ENCODE data around the gene WDR53.
"Not testable (repeated sequence)": the region's sequence is repeated elsewhere in the genome, so short reads cannot be mapped to it uniquely, and the experiment has no call there.

Gene WDR53

DNA sequence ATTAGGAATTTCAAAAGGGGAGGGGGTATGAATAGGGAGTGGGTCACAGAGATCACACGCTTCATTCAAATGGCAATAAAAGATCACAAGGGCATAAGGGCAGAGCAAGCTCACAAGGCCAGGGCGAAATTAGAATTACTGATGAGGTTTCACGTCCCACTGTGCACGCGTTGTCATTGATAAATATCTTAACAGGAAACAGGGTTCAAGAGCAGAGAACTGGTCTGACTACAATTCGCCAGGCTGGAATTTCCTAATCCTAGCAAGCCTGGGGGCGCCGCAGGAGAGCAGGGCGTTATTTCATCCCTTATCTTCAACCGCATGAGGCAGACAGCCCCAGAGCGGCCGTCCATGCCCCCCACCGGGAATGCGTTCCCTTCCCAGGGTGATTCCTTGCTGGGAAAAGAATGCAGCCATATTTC, 35.1 kb downstream of the WDR53 start:
- no peaks in the 10 kb centered on the region for H3K9me3 ChIP-seq (ENCODE audit: low read depth, low read length)
- DNase-seq (ENCODE audit: low read depth, low spot score), result no peak
- TF ChIP-seq POLR2AphosphoS5 (IDR thresholded peaks at IDR 0.05; ENCODE audit: borderline replicate concordance, low read depth, low read length) (no peak), EZH2 (IDR thresholded peaks at IDR 0.05) (no peak)
- no peak overlapping the region for H3K27ac ChIP-seq
- no peak overlapping the region for H3K9ac ChIP-seq (ENCODE audit: insufficient read length)
- no peaks in the 10 kb centered on the region for H3K36me3 ChIP-seq (ENCODE audit: insufficient read depth, low read length)
- 0 out of 2 replicates have a peak overlapping the region, but pooled peaks have one; percentile 6 for H3K4me3 ChIP-seq

DNA sequence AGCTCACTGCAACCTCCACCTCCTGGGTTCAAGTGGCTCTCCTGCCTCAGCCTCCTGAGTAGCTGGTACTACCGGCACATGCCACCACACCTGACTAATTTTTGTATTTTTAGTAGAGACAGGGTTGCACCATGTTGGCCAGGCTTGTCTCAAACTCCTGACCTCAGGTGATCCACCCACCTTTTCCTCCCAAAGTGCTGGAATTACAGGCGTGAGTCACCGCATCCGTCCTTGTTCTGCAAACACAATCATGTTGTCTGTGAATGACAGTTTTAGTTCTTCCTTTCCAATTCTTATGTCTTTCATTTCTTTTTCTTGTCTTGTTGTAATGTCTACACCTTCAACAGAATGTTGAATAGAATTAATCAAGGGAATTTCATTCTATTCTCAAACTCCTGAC, 36.9 kb downstream of the WDR53 start:
- DNase-seq (ENCODE audit: low read depth, low spot score), result no peak
- no peak for TF ChIP-seq POLR2AphosphoS5 (IDR thresholded peaks at IDR 0.05; ENCODE audit: borderline replicate concordance, low read depth, low read length)
- TF ChIP-seq FOXP2 (optimal IDR thresholded peaks at IDR 0.05; ENCODE audit: control extremely low read depth, extremely low read length, insufficient read depth), result no peak
- no peak for TF ChIP-seq EZH2 (IDR thresholded peaks at IDR 0.05)
- no peak overlapping the region for H3K9ac ChIP-seq (ENCODE audit: insufficient read length)
- no peak overlapping the region for H3K27ac ChIP-seq
- H3K4me3 ChIP-seq, result no peak overlapping the region
- no peaks in the 10 kb centered on the region for H3K9me3 ChIP-seq (ENCODE audit: low read depth, low read length)
- H3K36me3 ChIP-seq (ENCODE audit: insufficient read depth, low read length), result no peaks in the 10 kb centered on the region

DNA sequence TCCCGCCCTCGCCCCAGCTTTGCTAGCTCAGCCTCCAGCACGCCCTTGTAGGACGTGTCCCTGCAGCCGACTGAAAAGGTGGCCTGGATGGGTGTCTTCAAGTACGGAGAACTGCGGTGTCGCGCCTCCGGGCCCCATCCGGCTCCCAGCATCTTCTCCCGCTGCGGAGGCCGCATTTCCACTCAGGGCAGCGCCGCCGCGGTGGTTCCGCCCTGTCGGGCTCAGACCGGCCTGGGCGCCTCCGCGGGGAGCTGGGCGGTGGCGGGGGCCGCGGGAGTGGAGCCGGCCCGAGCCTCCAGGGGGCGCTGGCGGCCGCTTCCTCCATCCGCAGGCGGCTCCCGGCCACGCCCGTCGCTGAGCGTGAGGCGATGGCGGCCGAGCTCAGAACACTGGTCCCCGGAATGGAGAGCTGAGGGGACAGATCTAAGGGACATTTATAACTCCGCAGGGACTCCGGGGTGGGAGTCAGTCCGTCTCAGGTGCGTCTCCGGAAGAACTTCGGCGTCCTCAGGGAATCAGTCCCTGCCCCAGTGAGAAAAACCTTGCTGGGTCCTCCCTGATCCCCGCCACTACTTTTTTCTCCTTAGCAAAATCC, 39.6 kb downstream of the WDR53 start:
- no peak for TF ChIP-seq POLR2AphosphoS5 (IDR thresholded peaks at IDR 0.05; ENCODE audit: borderline replicate concordance, low read depth, low read length)
- TF ChIP-seq FOXP2 (optimal IDR thresholded peaks at IDR 0.05; ENCODE audit: control extremely low read depth, extremely low read length, insufficient read depth), result no peak
- TF ChIP-seq EZH2 (IDR thresholded peaks at IDR 0.05), result no peak
- Histone ChIP-seq H3K9ac (ENCODE audit: insufficient read length) (no peak overlapping the region), H3K4me3 (no peak overlapping the region), H3K9me3 (ENCODE audit: low read depth, low read length) (no peaks in the 10 kb centered on the region), H3K27ac (no peak overlapping the region), H3K36me3 (ENCODE audit: insufficient read depth, low read length) (no peaks in the 10 kb centered on the region)
- no peak for DNase-seq (ENCODE audit: low read depth, low spot score)

DNA sequence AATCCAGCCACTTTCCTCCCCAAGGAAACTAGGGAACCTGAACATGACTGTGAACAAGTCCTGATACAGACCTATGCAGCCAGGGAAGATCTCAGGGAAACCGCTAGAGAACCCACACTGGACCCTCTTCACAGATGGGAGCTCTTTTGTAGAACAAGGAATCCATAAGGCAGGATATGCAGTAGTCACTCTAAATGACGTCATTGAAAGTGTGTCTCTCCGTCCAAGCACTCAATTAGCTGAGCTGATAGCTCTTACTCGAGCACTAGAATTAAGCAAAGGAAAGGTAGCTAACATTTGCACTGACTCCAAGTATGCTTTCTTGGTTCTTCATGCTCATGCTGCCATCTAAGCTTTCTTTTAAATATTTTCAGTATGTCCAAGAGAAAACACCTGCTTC, 43.2 kb downstream of the WDR53 start:
- Histone ChIP-seq H3K27ac (no peak overlapping the region), H3K36me3 (ENCODE audit: insufficient read depth, low read length) (no peaks in the 10 kb centered on the region), H3K9me3 (ENCODE audit: low read depth, low read length) (peaks cover 3% of the 10 kb centered on the region; the same call in 1 of the 2 replicates), H3K4me3 (no peak overlapping the region), H3K9ac (ENCODE audit: insufficient read length) (no peak overlapping the region)
- DNase-seq (ENCODE audit: low read depth, low spot score), result no peak
- TF ChIP-seq POLR2AphosphoS5 (IDR thresholded peaks at IDR 0.05; ENCODE audit: borderline replicate concordance, low read depth, low read length), result no peak
- no peak for TF ChIP-seq FOXP2 (optimal IDR thresholded peaks at IDR 0.05; ENCODE audit: control extremely low read depth, extremely low read length, insufficient read depth)
- TF ChIP-seq EZH2 (IDR thresholded peaks at IDR 0.05), result no peak

DNA sequence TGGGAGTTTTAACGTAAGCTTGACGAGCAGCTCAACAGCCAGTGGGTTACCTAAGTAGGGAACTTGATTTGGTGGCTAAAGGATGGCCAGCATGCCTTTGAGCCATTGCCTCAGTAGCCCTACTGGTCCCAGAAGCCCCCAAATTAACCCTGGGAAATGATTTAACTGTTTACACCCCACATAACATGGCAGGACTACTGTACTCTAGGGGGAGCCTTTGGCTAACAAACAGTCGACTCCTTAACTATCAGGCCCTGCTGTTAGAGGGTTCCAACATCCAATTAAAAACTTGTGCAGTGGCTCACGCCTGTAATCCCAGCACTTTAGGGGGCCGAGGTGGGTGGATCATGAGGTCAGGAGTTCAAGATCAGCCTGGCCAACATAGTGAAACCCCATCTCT, 43.8 kb downstream of the WDR53 start:
- no peak for DNase-seq (ENCODE audit: low read depth, low spot score)
- no peak for TF ChIP-seq FOXP2 (optimal IDR thresholded peaks at IDR 0.05; ENCODE audit: control extremely low read depth, extremely low read length, insufficient read depth)
- TF ChIP-seq EZH2 (IDR thresholded peaks at IDR 0.05), result no peak
- no peak for TF ChIP-seq POLR2AphosphoS5 (IDR thresholded peaks at IDR 0.05; ENCODE audit: borderline replicate concordance, low read depth, low read length)
- Histone ChIP-seq H3K27ac (no peak overlapping the region), H3K4me3 (no peak overlapping the region), H3K36me3 (ENCODE audit: insufficient read depth, low read length) (no peaks in the 10 kb centered on the region), H3K9me3 (ENCODE audit: low read depth, low read length) (peaks cover 9% of the 10 kb centered on the region; the same call in 1 of the 2 replicates), H3K9ac (ENCODE audit: insufficient read length) (no peak overlapping the region)

DNA sequence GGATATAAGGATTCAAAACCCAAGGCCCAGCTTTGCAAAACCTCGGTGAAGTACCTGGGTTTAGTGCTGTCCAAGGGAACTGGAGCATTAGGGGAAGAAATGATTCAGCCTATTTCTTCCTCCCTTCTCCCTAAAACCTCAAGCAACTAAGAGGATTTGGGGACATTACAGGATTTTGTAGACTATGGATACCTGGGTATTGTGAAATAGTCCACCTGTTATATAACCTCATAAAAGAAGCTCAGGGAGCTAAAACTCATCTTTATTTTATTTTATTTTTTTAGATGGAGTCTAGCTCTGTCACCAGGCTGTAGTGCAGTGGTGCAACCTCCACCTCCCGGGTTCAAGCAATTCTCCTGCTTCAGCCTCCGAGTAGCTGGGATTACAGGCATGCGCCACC, 44.5 kb downstream of the WDR53 start:
- H3K27ac ChIP-seq, result no peak overlapping the region
- TF ChIP-seq FOXP2 (optimal IDR thresholded peaks at IDR 0.05; ENCODE audit: control extremely low read depth, extremely low read length, insufficient read depth) (no peak), POLR2AphosphoS5 (IDR thresholded peaks at IDR 0.05; ENCODE audit: borderline replicate concordance, low read depth, low read length) (no peak), EZH2 (IDR thresholded peaks at IDR 0.05) (no peak)

DNA sequence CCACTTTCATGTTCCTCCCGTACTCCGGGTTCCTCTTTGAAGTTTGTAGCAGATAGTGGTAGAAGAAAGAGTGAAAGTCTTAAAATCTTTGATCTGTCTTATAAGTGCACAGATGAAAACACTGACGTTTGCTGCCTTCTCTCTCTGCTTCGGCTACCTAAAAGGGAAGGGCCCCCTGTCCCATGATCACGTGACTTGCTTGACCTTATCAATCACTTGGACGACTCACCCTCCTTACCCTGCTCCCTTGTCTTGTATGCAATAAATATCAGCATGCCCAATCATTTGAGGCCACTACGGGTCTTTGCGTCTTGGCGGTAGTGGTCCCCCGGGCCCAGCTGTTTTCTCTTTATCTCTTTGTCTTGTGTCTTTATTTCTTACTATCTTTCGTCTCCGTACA, 47.1 kb downstream of the WDR53 start:
- H3K9ac ChIP-seq (ENCODE audit: insufficient read length); H3K36me3 ChIP-seq (ENCODE audit: insufficient read depth, low read length); H3K4me3 ChIP-seq; H3K27ac ChIP-seq; DNase-seq (ENCODE audit: low read depth, low spot score): not testable (repeated sequence)
- H3K9me3 ChIP-seq (ENCODE audit: low read depth, low read length), result peaks cover 22% of the 10 kb centered on the region; the same call in 1 of the 2 replicates

More for the DNA sequence above, 44.5 kb downstream of the WDR53 start:
- no peaks in the 10 kb centered on the region for H3K36me3 ChIP-seq (ENCODE audit: insufficient read depth, low read length)
- H3K9ac ChIP-seq (ENCODE audit: insufficient read length), result no peak overlapping the region
- no peak overlapping the region for H3K4me3 ChIP-seq
- peaks cover 15% of the 10 kb centered on the region; the same call in 1 of the 2 replicates for H3K9me3 ChIP-seq (ENCODE audit: low read depth, low read length)
- DNase-seq (ENCODE audit: low read depth, low spot score), result no peak

DNA sequence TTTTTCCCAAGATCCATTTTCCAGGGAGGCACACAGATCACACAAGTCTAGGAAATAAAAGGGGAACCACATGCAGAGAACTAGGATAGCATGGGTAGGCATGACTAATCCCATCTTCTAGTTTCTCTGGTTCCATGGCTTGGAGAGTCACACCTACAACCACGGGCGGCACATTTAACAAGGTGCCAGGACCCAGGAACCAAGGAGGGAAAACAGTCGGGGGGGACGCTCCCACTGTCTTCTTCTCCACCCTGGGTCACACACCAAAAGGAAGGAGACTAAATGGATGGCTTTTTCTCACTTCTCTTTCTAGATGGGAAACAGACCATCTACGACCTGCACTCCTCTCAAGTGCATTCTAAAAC, 48.7 kb downstream of the WDR53 start:
- Histone ChIP-seq H3K36me3 (ENCODE audit: insufficient read depth, low read length) (no peaks in the 10 kb centered on the region), H3K4me3 (no peak overlapping the region), H3K9ac (ENCODE audit: insufficient read length) (no peak overlapping the region), H3K27ac (no peak overlapping the region), H3K9me3 (ENCODE audit: low read depth, low read length) (peaks cover 22% of the 10 kb centered on the region; the same call in 1 of the 2 replicates)
- no peak for DNase-seq (ENCODE audit: low read depth, low spot score)
- TF ChIP-seq FOXP2 (optimal IDR thresholded peaks at IDR 0.05; ENCODE audit: control extremely low read depth, extremely low read length, insufficient read depth), result no peak
- TF ChIP-seq EZH2 (IDR thresholded peaks at IDR 0.05), result no peak
- no peak for TF ChIP-seq POLR2AphosphoS5 (IDR thresholded peaks at IDR 0.05; ENCODE audit: borderline replicate concordance, low read depth, low read length)

Measured in SK-N-MC (cell line).